C4-2B (cell line): ENCODE results near the gene MPP2.

Experiments used
- CTCF ChIP-seq: fragments of 450-650 bp; conservative IDR thresholded peaks from 2 replicates; pipeline ENCODE4 v1.5.1; 2017; ENCODE audit warnings: mild to moderate bottlenecking
- ZFX ChIP-seq: fragments of 450-650 bp; IDR thresholded peaks from 2 replicates; pipeline ENCODE4 v1.6.1; 2017

- TF ChIP-seq CTCF = no peak
- no peak for TF ChIP-seq ZFX
These were observed 49.3 kb downstream of the MPP2 start for GRCh38 chr17:43857957-43858600.
